ENCODE results near the gene FDXR. TPM values are rescaled to one million over a fixed set of nuclear protein-coding genes. Genes with fewer than 3 reads are reported as not detected.

FDXR gene
- total and polyA plus RNA-seq, 2 of the 8 experiments (the other 6 are each of a cell fraction or from before 2014, with no cell fraction given), result 24.2 to 31.4 TPM

DNA sequence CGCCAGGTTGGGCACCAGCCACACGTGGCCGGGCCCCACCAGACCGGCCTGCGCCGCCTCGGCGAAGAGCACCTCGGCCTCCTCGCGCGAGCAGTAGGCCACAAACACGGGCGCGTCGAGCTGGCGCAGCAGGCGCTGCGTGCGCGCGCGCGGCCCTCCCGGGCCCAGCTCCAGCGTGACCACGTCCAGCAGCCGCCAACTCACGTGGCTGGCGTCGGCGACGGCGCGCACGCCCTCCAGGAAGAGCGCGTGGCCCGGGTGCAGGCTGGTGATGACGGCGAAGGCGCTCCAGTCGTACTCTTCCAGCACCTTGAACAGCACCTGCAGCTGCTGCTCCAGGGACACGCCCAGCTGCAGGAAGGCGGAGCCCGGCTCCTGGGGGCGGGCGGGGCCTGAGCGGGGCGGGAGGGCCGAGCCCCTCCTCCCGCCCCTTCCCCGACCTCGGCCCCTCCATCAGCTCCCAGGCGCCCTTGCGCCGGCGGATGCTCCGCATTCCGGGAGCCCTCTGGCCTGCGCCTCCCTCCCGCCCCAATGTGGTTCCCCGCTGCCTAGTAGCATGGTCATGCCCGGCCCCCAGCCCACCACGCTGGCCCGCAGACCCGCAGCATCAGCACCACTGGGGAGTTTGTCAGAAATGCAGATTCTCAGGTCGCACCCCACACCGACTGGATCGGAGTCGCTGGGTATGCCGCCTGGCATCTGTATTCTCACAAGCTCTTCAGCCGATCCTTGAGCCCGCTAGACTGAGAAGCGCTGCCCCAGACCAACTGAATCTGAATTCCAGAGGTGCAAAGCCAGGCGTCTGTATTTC, 20.4 kb downstream of the FDXR start (continued):
- TF ChIP-seq EZH2 (IDR thresholded peaks at IDR 0.05; ENCODE audit: low read depth, low read length, severe bottlenecking), result no peak
- TF ChIP-seq TAF7 (optimal IDR thresholded peaks at IDR 0.05; ENCODE audit: borderline replicate concordance, low read depth, low read length), result peak; percentile 55
- no peak for TF ChIP-seq JUND (IDR thresholded peaks at IDR 0.05; ENCODE audit: low read length)
- TF ChIP-seq RBBP5 (IDR thresholded peaks at IDR 0.05; ENCODE audit: borderline replicate concordance, low read depth, low read length), result no peak
- no peak for TF ChIP-seq CEBPB (IDR thresholded peaks at IDR 0.05; ENCODE audit: low read depth, low read length)
- peak; percentile 58; the same call in 1 of the 2 replicates for TF ChIP-seq KDM1A (IDR thresholded peaks at IDR 0.05; ENCODE audit: borderline replicate concordance, low read length)
- TF ChIP-seq RNF2 (IDR thresholded peaks at IDR 0.05; ENCODE audit: borderline replicate concordance, low read depth, low read length, missing control alignments, poor library complexity, severe bottlenecking), result peak; percentile 60
- TF ChIP-seq RXRA (IDR thresholded peaks at IDR 0.05; ENCODE audit: insufficient read depth, low read depth, low read length), result no peak
- no peak for TF ChIP-seq POLR2AphosphoS5 (IDR thresholded peaks at IDR 0.05; ENCODE audit: low read depth, low read length)
- TF ChIP-seq FOSL1 (IDR thresholded peaks at IDR 0.05; ENCODE audit: insufficient read depth, low read depth, low read length), result no peak
- TF ChIP-seq BCL11A (IDR thresholded peaks at IDR 0.05; ENCODE audit: low read depth in 2 of 2, low read length in 2 of 2), result no peak
- no peak for TF ChIP-seq CHD2 (IDR thresholded peaks at IDR 0.05; ENCODE audit: low read length)
- TF ChIP-seq CBX5 (IDR thresholded peaks at IDR 0.05; ENCODE audit: low read depth, low read length), result no peak
- no peak for TF ChIP-seq BRCA1 (IDR thresholded peaks at IDR 0.05; ENCODE audit: low read depth, low read length)
- peak in 1 of 2 experiments; percentile 95; a peak in 1 of 4 replicates for TF ChIP-seq HDAC2 (IDR thresholded peaks at IDR 0.05; ENCODE audit: borderline replicate concordance in 1 of 2, low read depth in 2 of 2, low read length in 2 of 2)
- TF ChIP-seq TBP (IDR thresholded peaks at IDR 0.05; ENCODE audit: low read depth, low read length), result 0 out of 2 replicates have a peak, but pooled peaks have one; percentile 16
- TF ChIP-seq KDM5A (IDR thresholded peaks at IDR 0.05; ENCODE audit: low read length), result no peak
- TF ChIP-seq, protein P1, sequence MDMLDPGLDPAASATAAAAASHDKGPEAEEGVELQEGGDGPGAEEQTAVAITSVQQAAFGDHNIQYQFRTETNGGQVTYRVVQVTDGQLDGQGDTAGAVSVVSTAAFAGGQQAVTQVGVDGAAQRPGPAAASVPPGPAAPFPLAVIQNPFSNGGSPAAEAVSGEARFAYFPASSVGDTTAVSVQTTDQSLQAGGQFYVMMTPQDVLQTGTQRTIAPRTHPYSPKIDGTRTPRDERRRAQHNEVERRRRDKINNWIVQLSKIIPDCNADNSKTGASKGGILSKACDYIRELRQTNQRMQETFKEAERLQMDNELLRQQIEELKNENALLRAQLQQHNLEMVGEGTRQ (IDR thresholded peaks at IDR 0.05; ENCODE audit: low read length), result peak; percentile 58; the same call in 1 of the 2 replicates
- no peak for TF ChIP-seq MAFK (IDR thresholded peaks at IDR 0.05; ENCODE audit: low read depth, low read length)
- TF ChIP-seq, protein P2, sequence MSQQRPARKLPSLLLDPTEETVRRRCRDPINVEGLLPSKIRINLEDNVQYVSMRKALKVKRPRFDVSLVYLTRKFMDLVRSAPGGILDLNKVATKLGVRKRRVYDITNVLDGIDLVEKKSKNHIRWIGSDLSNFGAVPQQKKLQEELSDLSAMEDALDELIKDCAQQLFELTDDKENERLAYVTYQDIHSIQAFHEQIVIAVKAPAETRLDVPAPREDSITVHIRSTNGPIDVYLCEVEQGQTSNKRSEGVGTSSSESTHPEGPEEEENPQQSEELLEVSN (IDR thresholded peaks at IDR 0.05), result peak; percentile 98
- no peak for TF ChIP-seq POU5F1 (IDR thresholded peaks at IDR 0.05; ENCODE audit: low read depth, low read length)

Measured in H1 (cell line).